Erythroblast (primary cell): ENCODE data around the gene SLC6A1.

Experiments used
- GATA1 ChIP-seq: IDR thresholded peaks from 2 replicates; pipeline ENCODE4 v1.6.1; 2011; ENCODE audit warnings: low read depth, mild to moderate bottlenecking, control low read depth, low read length, moderate library complexity
- POLR2A ChIP-seq: IDR thresholded peaks from 2 replicates; pipeline ENCODE4 v1.6.1; 2011; ENCODE audit warnings: mild to moderate bottlenecking, low read length

DNA sequence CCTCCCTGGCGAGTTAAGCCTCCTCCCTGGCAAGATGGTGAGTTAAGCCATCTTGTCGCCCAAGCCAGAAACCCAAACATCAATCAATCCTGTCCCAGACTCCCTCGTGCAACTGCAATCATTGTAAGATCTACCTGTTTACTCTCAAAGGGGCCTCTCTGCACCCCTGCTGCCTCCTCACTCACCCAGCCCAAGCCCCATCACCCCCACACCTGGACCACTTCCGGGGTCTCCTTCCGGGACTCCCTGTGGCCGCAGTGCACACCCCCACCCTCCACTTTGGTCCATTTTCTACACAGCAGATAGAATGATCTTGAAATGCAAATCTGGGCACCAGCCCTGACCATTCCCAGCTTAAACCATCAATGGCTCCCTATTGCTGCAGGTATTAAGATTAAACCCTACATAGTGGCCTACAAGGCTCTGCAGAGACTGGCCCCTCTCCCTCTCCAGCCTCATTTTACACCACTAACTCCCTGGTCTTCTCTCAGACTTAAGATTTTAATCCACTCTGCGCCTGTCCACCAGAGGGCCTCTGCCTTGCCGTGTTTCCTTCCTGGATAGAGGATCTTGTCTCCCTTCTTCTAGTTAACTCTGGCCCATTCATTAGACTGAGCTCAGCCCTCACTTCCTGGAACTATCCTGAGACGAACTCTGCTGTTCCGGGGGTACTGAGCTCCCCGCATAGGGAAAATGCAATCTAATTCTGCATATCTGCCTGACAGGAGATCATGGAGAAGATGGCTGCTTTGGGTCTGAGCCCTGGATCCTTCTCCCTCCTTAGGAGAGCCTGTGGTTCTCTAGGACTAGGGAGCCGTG lies 41.9 kb upstream of the SLC6A1 start:
- TF ChIP-seq POLR2A (no peak), GATA1 (no peak)
